ENCODE results near the gene MIDN. TPM values are rescaled to one million over a fixed set of nuclear protein-coding genes. Genes with fewer than 3 reads are reported as not detected.

MIDN gene
- total RNA-seq, 1 donor from 2014 or later: 204 TPM

- Mint-ChIP-seq H3K27me3 (ENCODE audit: unreplicated experiment) (peaks cover 20% of the 10 kb centered on the region), H3K4me3 (ENCODE audit: unreplicated experiment) (peak overlapping the region; percentile 40), H3K27ac (ENCODE audit: unreplicated experiment) (peak overlapping the region; percentile 72), H3K9me3 (ENCODE audit: unreplicated experiment) (no peaks in the 10 kb centered on the region), H3K36me3 (ENCODE audit: low read depth, unreplicated experiment) (peaks cover 17% of the 10 kb centered on the region), H3K4me1 (ENCODE audit: unreplicated experiment) (peaks cover 30% of the 10 kb centered on the region)
- no peak for DNase-seq (ENCODE audit: low spot score)
- TF ChIP-seq CTCF (IDR thresholded peaks at IDR 0.05; ENCODE audit: unreplicated experiment): no peak
Observed at GRCh38 chr19:1267477-1268225, 19.3 kb downstream of the MIDN start.

GRCh38 chr19:1268226-1269064, 20.1 kb downstream of the MIDN start:
- H3K4me3 Mint-ChIP-seq (ENCODE audit: unreplicated experiment): peak overlapping the region; percentile 83
- H3K27ac Mint-ChIP-seq (ENCODE audit: unreplicated experiment): peak overlapping the region; percentile 76
- H3K4me1 Mint-ChIP-seq (ENCODE audit: unreplicated experiment): peaks cover 35% of the 10 kb centered on the region
- H3K36me3 Mint-ChIP-seq (ENCODE audit: low read depth, unreplicated experiment): peaks cover 23% of the 10 kb centered on the region
- TF ChIP-seq CTCF (IDR thresholded peaks at IDR 0.05; ENCODE audit: unreplicated experiment): no peak
- DNase-seq (ENCODE audit: low spot score): no peak
- H3K27me3 Mint-ChIP-seq (ENCODE audit: unreplicated experiment): peaks cover 23% of the 10 kb centered on the region
- no peaks in the 10 kb centered on the region for H3K9me3 Mint-ChIP-seq (ENCODE audit: unreplicated experiment)

GRCh38 chr19:1269065-1269477, 20.7 kb downstream of the MIDN start, which contains the start of gene CIRBP:
Gene CIRBP, plus strand, starts transcription at chr19:1269332. Its CDS starts 1,602 bp downstream, at chr19:1270934.
- peak; percentile 99 for DNase-seq (ENCODE audit: low spot score)
- H3K27me3 Mint-ChIP-seq (ENCODE audit: unreplicated experiment): peaks cover 24% of the 10 kb centered on the region
- no peaks in the 10 kb centered on the region for H3K9me3 Mint-ChIP-seq (ENCODE audit: unreplicated experiment)
- H3K4me1 Mint-ChIP-seq (ENCODE audit: unreplicated experiment): peaks cover 41% of the 10 kb centered on the region
- peak within 1 kb of the TSS; percentile 94 for H3K4me3 Mint-ChIP-seq (ENCODE audit: unreplicated experiment)
- H3K27ac Mint-ChIP-seq (ENCODE audit: unreplicated experiment): peak within 1 kb of the TSS; percentile 91
- H3K36me3 Mint-ChIP-seq (ENCODE audit: low read depth, unreplicated experiment): peaks cover 30% of the 10 kb centered on the region
- peak; percentile 29 for TF ChIP-seq CTCF (IDR thresholded peaks at IDR 0.05; ENCODE audit: unreplicated experiment)

- Mint-ChIP-seq H3K27me3 (ENCODE audit: unreplicated experiment) (peaks cover 24% of the 10 kb centered on the region), H3K4me1 (ENCODE audit: unreplicated experiment) (peaks cover 42% of the 10 kb centered on the region), H3K27ac (ENCODE audit: unreplicated experiment) (peak overlapping the region; percentile 91), H3K9me3 (ENCODE audit: unreplicated experiment) (no peaks in the 10 kb centered on the region), H3K36me3 (ENCODE audit: low read depth, unreplicated experiment) (peaks cover 30% of the 10 kb centered on the region), H3K4me3 (ENCODE audit: unreplicated experiment) (peak overlapping the region; percentile 94)
- DNase-seq (ENCODE audit: low spot score): peak; percentile 89
- no peak for TF ChIP-seq CTCF (IDR thresholded peaks at IDR 0.05; ENCODE audit: unreplicated experiment)
Observed at GRCh38 chr19:1269478-1270212, 21.3 kb downstream of the MIDN start.
